Tibial nerve (tissue), 4 donors: ENCODE data around the gene LCNL1.

Source experiments
- CTCF ChIP-seq, 5 experiments: fragments of 200-600 bp in 3 of 5; fragments of 450-650 bp in 2 of 5; sonication (generic) in 3 of 5; IDR thresholded peaks; one replicate each; pipeline ENCODE4 v1.5.1; 2016 to 2019; ENCODE audit warnings: antibody characterized with exemption in 5 of 5, mild to moderate bottlenecking in 3 of 5, moderate library complexity in 2 of 5
- EP300 ChIP-seq, 2 donors: sonication (generic); formaldehyde crosslinking; IDR thresholded peaks; one replicate each; pipeline ENCODE4 v1.6.1; 2017; ENCODE audit warnings: antibody characterized with exemption in 2 of 2, mild to moderate bottlenecking in 1 of 2
- POLR2A ChIP-seq, 2 donors: fragments of 450-650 bp; IDR thresholded peaks; one replicate each; pipeline ENCODE4 v1.6.1; 2017; ENCODE audit warnings: antibody characterized with exemption in 2 of 2, mild to moderate bottlenecking in 2 of 2, moderate library complexity in 2 of 2

DNA sequence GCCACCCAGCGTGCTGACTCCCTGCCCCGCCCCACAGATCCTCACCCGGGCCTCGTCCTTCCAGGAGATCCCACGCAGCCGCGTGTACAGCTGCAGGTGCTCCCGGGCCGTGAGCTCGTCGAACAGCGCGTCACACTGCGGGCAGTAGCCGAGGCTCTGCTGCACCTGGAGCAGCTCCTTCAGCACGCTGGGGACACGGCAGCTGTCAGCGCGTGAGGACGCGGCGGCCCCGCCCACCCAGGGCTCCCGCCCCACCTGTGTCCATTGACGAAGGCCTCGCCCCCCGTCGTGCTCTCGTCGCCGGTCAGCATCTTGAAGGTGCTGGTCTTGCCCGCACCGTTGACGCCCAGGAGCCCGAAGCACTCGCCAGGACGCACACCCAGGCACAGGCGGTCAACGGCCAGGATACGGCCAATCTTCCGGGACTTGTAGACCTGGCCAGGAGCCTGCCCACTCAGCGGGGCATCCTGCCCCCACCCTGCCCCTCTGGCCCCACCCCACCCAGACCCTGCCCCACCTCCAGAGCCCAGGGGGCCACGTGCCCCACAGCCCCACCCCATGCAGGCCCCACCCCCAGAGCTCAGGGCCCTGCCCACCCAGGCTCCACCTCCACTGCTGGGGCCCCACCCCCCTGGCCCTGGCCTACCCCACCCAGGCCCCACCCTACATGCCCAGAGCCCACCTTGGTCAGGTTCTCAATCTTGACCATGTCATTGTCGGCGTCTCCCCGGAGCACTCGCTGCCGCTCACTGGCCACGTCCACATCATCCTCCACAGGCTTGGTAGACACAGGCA is 27.3 kb downstream of the LCNL1 start:
- TF ChIP-seq CTCF (IDR thresholded peaks at IDR 0.05) (no peak), POLR2A (IDR thresholded peaks at IDR 0.05) (no peak), EP300 (IDR thresholded peaks at IDR 0.05) (no peak)
